ENCODE data around the gene HMBS. TPM values are rescaled to one million over a fixed set of nuclear protein-coding genes. Genes with fewer than 3 reads are reported as not detected.
A peak's percentile ranks its signal among the peaks of the same experiment; 100 is the strongest.
"Not testable (repeated sequence)": the region's sequence is repeated elsewhere in the genome, so short reads cannot be mapped to it uniquely, and the experiment has no call there.

HMBS gene
- total RNA-seq, 1 donor from 2014 or later: 39.8 TPM

DNA sequence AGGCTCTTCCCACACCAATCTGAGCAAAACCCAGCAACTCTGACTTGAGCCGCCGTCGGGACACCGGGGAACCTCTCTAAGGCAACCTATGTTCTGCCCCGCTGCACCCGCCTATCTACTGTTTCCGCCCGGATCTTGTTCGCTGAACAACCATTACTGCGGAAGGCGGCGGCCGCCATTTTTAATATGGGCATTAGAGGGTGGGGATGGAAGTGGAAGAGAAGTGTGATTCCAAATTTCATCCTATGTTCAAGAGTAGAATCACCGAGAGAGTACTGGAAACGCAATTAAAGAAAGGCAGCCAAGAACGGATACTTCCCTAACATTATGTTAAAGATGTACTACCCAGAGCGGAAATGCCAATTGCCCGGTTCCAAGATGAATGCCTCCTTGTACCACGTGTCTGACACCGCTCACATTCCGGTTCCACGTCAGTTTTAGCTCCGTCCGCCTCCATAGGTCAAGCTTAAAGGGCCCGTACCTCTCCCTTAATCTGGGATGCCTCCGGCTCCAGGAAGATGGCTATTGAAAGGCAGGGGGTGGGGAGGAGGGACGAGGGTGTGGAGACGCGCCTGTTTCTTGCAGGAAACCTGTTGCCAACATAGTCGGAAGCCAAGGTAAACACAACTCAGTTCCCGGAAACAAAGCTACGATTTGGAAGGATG is 17.2 kb downstream of the HMBS start, which contains the start of gene DPAGT1:
TSS of gene DPAGT1 (minus strand) at position 95 of the 665 bp plus-strand sequence. CDS start 198 bp downstream, outside the sequence.
- peak; percentile 61 for DNase-seq (ENCODE audit: low spot score, unreplicated experiment)
- H3K9me3 Mint-ChIP-seq (ENCODE audit: low read depth): no peaks in the 10 kb centered on the region
- peaks cover 13% of the 10 kb centered on the region for H3K36me3 Mint-ChIP-seq (ENCODE audit: insufficient read depth)
- TF ChIP-seq CTCF (IDR thresholded peaks at IDR 0.05; ENCODE audit: unreplicated experiment): no peak
- H3K27ac Mint-ChIP-seq: peak within 1 kb of the TSS; percentile 99
- no peaks in the 10 kb centered on the region for H3K27me3 Mint-ChIP-seq
- peak within 1 kb of the TSS; percentile 78 for H3K4me3 Mint-ChIP-seq (ENCODE audit: low read depth)
- peaks cover 19% of the 10 kb centered on the region for H3K4me1 Mint-ChIP-seq (ENCODE audit: low read depth)

DNA sequence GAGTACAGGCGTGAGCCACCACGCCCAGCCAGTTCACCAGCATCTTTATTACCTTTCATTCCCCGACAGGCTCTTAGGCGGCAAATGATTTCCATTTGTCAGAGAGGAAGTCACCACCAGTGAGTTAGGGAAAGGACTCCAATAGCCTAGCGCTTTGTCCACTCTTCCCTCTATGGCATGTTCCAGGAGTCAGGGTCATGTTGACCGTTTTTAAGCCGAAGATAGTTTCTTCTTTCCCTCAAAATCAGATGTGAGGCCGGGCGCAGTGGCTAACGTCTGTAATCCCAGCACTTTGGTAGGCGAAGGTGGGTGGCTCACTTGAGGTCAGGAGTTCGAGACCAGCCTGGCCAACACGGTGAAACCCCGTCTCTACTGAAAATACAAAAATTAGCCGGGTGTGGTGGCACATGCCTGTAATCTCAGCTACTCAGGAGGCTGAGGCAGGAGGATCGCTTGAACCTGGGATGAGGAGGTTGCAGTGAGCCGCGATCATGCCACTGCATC is 18.5 kb downstream of the HMBS start:
- not testable (repeated sequence) for H3K9me3 Mint-ChIP-seq (ENCODE audit: low read depth); H3K36me3 Mint-ChIP-seq (ENCODE audit: insufficient read depth); DNase-seq (ENCODE audit: low spot score, unreplicated experiment); H3K27me3 Mint-ChIP-seq
- Mint-ChIP-seq H3K4me1 (ENCODE audit: low read depth) (peaks cover 19% of the 10 kb centered on the region), H3K4me3 (ENCODE audit: low read depth) (peak overlapping the region; percentile 78), H3K27ac (peak overlapping the region; percentile 99)

DNA sequence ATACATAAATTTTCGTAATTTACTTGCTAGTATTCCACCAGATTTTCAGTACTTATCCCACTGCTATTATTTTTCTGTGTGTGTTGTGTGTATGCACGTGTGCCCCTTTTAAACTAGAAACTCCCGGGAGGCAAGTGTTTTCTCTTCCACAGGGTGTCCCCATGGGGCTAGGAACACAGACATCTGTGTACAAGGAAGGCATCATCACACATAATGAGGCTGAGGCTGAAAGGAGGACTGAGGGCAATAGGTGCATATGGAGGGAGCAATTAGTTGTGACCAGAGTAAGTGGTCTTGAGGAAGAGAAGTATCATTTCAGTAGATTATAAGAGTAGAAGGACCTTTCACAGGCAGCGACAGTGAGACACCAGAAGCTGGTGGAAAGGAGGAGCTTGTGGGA is 19.1 kb downstream of the HMBS start:
- peaks cover 21% of the 10 kb centered on the region for H3K4me1 Mint-ChIP-seq (ENCODE audit: low read depth)
- peak overlapping the region; percentile 27 for H3K4me3 Mint-ChIP-seq (ENCODE audit: low read depth)
- H3K27ac Mint-ChIP-seq: no peak overlapping the region
- H3K9me3 Mint-ChIP-seq (ENCODE audit: low read depth): no peaks in the 10 kb centered on the region
- peaks cover 9% of the 10 kb centered on the region for H3K27me3 Mint-ChIP-seq
- no peak for DNase-seq (ENCODE audit: low spot score, unreplicated experiment)
- peaks cover under 1% of the 10 kb centered on the region for H3K36me3 Mint-ChIP-seq (ENCODE audit: insufficient read depth)
- no peak for TF ChIP-seq CTCF (IDR thresholded peaks at IDR 0.05; ENCODE audit: unreplicated experiment)

DNA sequence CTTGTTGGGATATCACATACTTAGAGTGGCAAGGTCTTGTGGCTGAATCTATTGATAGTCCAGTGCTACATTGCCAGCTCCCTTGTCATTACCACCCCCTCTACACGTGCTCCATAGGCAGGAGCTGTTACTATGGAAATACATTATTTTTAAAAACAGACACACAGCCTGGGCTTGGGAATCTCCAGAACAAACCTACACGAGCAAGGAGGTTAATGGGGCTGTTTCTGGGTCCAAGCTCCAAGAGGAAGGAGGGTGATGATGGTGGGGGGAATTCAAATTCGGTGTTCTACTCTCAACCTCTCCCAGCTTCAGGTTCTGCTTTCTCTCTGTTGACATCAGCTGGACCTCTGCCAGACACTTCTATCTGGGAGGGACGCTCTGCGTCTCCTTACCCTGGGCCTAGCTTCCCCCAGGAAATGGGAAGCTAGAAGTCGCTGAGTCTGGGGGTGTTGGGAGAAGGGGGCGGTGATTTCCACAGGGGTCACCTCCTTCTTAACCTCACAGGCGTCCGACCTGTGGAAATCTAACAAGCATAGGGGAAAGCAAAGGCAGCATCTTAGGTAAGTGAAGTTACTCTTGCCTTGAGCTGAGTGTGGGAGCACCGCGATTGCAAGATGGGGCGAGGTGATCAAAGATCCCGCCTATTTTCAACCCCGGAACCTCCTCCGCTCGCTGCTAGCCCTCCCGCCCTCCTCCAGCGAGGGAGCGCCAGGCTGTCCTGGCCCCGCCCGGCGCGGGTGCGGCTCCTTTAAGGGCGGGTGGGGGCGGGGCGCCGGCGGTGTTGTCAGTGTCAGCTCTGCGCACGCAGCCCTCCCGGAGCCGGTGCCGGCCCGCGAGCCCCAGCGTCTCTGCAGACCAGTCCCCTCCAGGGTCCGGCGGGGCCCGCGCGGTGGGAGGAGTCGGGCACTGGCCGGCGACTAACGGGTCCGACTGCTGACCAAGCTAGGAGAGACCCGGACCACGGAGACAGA is 22.2 kb downstream of the HMBS start, which contains the start of gene C2CD2L:
TSS of gene C2CD2L (plus strand) at position 781 of the 974 bp plus-strand sequence. CDS start 398 bp downstream, outside the sequence.
- Mint-ChIP-seq H3K27me3 (peaks cover 15% of the 10 kb centered on the region), H3K4me1 (ENCODE audit: low read depth) (peaks cover 9% of the 10 kb centered on the region), H3K27ac (peak within 1 kb of the TSS; percentile 78), H3K36me3 (ENCODE audit: insufficient read depth) (no peaks in the 10 kb centered on the region), H3K4me3 (ENCODE audit: low read depth) (peak within 1 kb of the TSS; percentile 76), H3K9me3 (ENCODE audit: low read depth) (no peaks in the 10 kb centered on the region)
- peak; percentile 63 for DNase-seq (ENCODE audit: low spot score, unreplicated experiment)
- TF ChIP-seq CTCF (IDR thresholded peaks at IDR 0.05; ENCODE audit: unreplicated experiment): no peak

DNA sequence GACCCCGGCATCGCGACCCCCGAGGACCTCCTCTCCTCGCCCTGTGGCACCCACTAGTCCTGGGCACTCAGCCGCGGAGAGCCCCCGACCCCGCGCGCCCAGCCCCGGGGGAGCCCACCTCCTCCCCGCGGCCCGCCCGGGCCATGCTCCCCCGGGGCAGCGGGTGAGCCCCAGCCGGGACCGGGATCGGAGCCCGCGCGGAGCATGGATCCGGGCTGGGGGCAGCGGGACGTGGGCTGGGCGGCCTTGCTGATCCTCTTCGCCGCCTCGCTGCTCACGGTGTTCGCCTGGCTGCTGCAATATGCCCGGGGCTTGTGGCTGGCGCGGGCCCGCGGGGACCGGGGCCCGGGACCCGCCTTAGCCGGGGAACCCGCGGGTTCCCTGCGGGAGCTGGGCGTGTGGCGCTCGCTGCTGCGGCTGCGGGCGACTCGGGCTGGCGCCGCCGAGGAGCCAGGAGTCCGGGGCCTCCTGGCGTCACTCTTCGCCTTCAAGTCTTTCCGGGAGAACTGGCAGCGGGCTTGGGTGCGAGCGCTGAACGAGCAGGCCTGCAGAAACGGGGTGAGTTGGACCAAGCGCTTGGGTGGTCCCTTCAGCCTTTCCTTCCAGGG is 23.0 kb downstream of the HMBS start:
- H3K27ac Mint-ChIP-seq: no peak overlapping the region
- peak overlapping the region; percentile 76 for H3K4me3 Mint-ChIP-seq (ENCODE audit: low read depth)
- peaks cover 4% of the 10 kb centered on the region for H3K4me1 Mint-ChIP-seq (ENCODE audit: low read depth)
- H3K9me3 Mint-ChIP-seq (ENCODE audit: low read depth): no peaks in the 10 kb centered on the region
- H3K27me3 Mint-ChIP-seq: peaks cover 15% of the 10 kb centered on the region
- no peaks in the 10 kb centered on the region for H3K36me3 Mint-ChIP-seq (ENCODE audit: insufficient read depth)
- TF ChIP-seq CTCF (IDR thresholded peaks at IDR 0.05; ENCODE audit: unreplicated experiment): no peak
- DNase-seq (ENCODE audit: low spot score, unreplicated experiment): no peak

Measured in progenitor cell of endocrine pancreas (in vitro differentiated cells).